Left renal pelvis (tissue), 4 donors: ENCODE data around the gene FAM228B. TPM values are rescaled to one million over a fixed set of nuclear protein-coding genes. Genes with fewer than 3 reads are reported as not detected.
"Not testable (repeated sequence)": the region's sequence is repeated elsewhere in the genome, so short reads cannot be mapped to it uniquely, and the experiment has no call there.

Experiments
- DNase-seq, 4 donors: peaks; one replicate each; pipeline ENCODE4 v3.0.0-alpha.2; 2013; ENCODE audit warnings: low read depth in 4 of 4, low spot score in 3 of 4
- polyA plus RNA-seq, 4 donors: library from polyadenylated mRNA; unstranded; fragments of 120-200 nt; gene quantifications; one replicate each; pipeline ENCODE4 v1.2.1, GENCODE V29; 2013; ENCODE audit not compliant: insufficient read length in 4 of 4

The FAM228B gene
- polyA plus RNA-seq = 10 to 100 TPM; 18.8 to 32.9 (median 24.6) TPM

GRCh38 chr2:24123195-24123921 is at the start of gene FAM228B, which contains the start of gene PFN4:
FAM228B (plus strand) TSS chr2:24123469; CDS start chr2:24124362, 893 bp downstream.
PFN4 (minus strand) TSS chr2:24123334; CDS start chr2:24122535, 799 bp downstream.
- DNase-seq = peak; percentile 55 to 77 (median 73)

GRCh38 chr2:24073816-24074215 is 49.5 kb upstream of the FAM228B start:
- no peak for DNase-seq

GRCh38 chr2:24075259-24075658 is 48.0 kb upstream of the FAM228B start:
- DNase-seq = no peak

- peak; percentile 96 to 99 (median 98) for DNase-seq
Measured at GRCh38 chr2:24075915-24076848, 47.1 kb upstream of the FAM228B start, which contains the start of gene SF3B6. SF3B6 (minus strand) TSS chr2:24076326; CDS start chr2:24076229, 97 bp downstream.

- no peak for DNase-seq
Measured at GRCh38 chr2:24076849-24077534, 46.3 kb upstream of the FAM228B start.

GRCh38 chr2:24077535-24077877 is 45.8 kb upstream of the FAM228B start:
- DNase-seq = no peak

GRCh38 chr2:24077879-24078278 is 45.4 kb upstream of the FAM228B start:
- DNase-seq = no peak

- DNase-seq = no peak
Measured at GRCh38 chr2:24080701-24081100, 42.6 kb upstream of the FAM228B start.

- no peak for DNase-seq
Measured at GRCh38 chr2:24082787-24083566, 40.3 kb upstream of the FAM228B start.

GRCh38 chr2:24083567-24084385 is 39.5 kb upstream of the FAM228B start:
- peak; percentile 59 to 68 (median 63) for DNase-seq

GRCh38 chr2:24084386-24085199 is 38.7 kb upstream of the FAM228B start, which contains the start of gene TP53I3:
TP53I3 (minus strand) TSS chr2:24084834; CDS start chr2:24084326, 508 bp downstream.
- peak; percentile 79 to 85 (median 82) for DNase-seq

- DNase-seq = no peak
Measured at GRCh38 chr2:24085200-24085489, 38.1 kb upstream of the FAM228B start.

- DNase-seq = no peak
Measured at GRCh38 chr2:24086241-24086640, 37.0 kb upstream of the FAM228B start.

GRCh38 chr2:24087032-24087431 is 36.2 kb upstream of the FAM228B start:
- DNase-seq = no peak

- DNase-seq = no peak
Measured at GRCh38 chr2:24088821-24089359, 34.4 kb upstream of the FAM228B start.

GRCh38 chr2:24093270-24093669 is 30.0 kb upstream of the FAM228B start:
- DNase-seq = not testable (repeated sequence)

- DNase-seq = not testable (repeated sequence)
Measured at GRCh38 chr2:24095171-24095677, 28.0 kb upstream of the FAM228B start.

GRCh38 chr2:24100732-24101131 is 22.5 kb upstream of the FAM228B start:
- DNase-seq = not testable (repeated sequence)
